ENCODE measurements around the gene JAKMIP1. TPM values are rescaled to one million over a fixed set of nuclear protein-coding genes. Genes with fewer than 3 reads are reported as not detected.

JAKMIP1 gene
- polyA plus RNA-seq, 3 donors, result 0.08 TPM; not detected in 2

- Histone ChIP-seq H2AFZ (ENCODE audit: insufficient read depth, low read depth, low read length, poor library complexity, severe bottlenecking) (no peak overlapping the region), H3K9ac (ENCODE audit: insufficient read depth, low read length, poor library complexity, severe bottlenecking) (no peak overlapping the region), H3K27ac (ENCODE audit: low read depth in 1 of 2, low read length in 2 of 2) (no peak overlapping the region), H3K27me3 (ENCODE audit: control insufficient read depth in 2 of 2, insufficient read depth in 2 of 2, low read length in 2 of 2) (no peaks in the 10 kb centered on the region), H3K4me3 (replicated peaks in 1 of 3; ENCODE audit: low read depth in 2 of 3, low read length in 3 of 3) (no peak overlapping the region), H4K20me1 (ENCODE audit: insufficient read depth, low read length) (no peaks in the 10 kb centered on the region), H3K36me3 (replicated peaks in 1 of 2; ENCODE audit: control insufficient read depth in 1 of 2, insufficient read depth in 2 of 2, low read length in 2 of 2) (no peaks in the 10 kb centered on the region), H3K79me2 (ENCODE audit: insufficient read depth, low read length) (no peaks in the 10 kb centered on the region), H3K4me2 (replicated peaks; ENCODE audit: extremely low read depth, low read length, poor library complexity, severe bottlenecking) (no peak overlapping the region), H3K4me1 (ENCODE audit: control insufficient read depth in 1 of 2, insufficient read depth in 2 of 2, low read length in 2 of 2) (no peaks in the 10 kb centered on the region), H3K9me3 (replicated peaks in 1 of 2; ENCODE audit: control insufficient read depth in 1 of 2, insufficient read depth in 1 of 2, low read length in 2 of 2) (peaks cover 0 to 6% of the 10 kb centered on the region in 2 donors)
- intact Hi-C loops (cut with micrococcal nuclease), result no loop called here
- Mint-ChIP-seq H3K9me3 (peaks cover 0 to under 1% (median 0%) of the 10 kb centered on the region in 7 donors), H3K4me1 (no peaks in the 10 kb centered on the region), H3K4me3 (no peak overlapping the region), H3K27me3 (ENCODE audit: low read depth in 3 of 3) (peaks cover 0 to 2% (median 1%) of the 10 kb centered on the region in 3 donors), H3K36me3 (no peaks in the 10 kb centered on the region), H3K27ac (no peak overlapping the region)
- TF ChIP-seq CTCF (IDR thresholded peaks at IDR 0.05), result no peak
- WGBS (ENCODE audit: insufficient coverage), result 97% methylated on average over 11 of the region's 13 CpGs
- no peak for DNase-seq
Observed at GRCh38 chr4:6123976-6124375, 76.4 kb downstream of the JAKMIP1 start.

- Histone ChIP-seq H3K4me3 (replicated peaks in 1 of 3; ENCODE audit: low read depth in 2 of 3, low read length in 3 of 3) (no peak overlapping the region), H3K79me2 (ENCODE audit: insufficient read depth, low read length) (no peaks in the 10 kb centered on the region), H2AFZ (ENCODE audit: insufficient read depth, low read depth, low read length, poor library complexity, severe bottlenecking) (no peak overlapping the region), H3K4me1 (ENCODE audit: control insufficient read depth in 1 of 2, insufficient read depth in 2 of 2, low read length in 2 of 2) (no peaks in the 10 kb centered on the region), H3K27me3 (ENCODE audit: control insufficient read depth in 2 of 2, insufficient read depth in 2 of 2, low read length in 2 of 2) (peaks cover 0 to 2% of the 10 kb centered on the region in 2 donors), H3K27ac (ENCODE audit: low read depth in 1 of 2, low read length in 2 of 2) (no peak overlapping the region), H3K4me2 (replicated peaks; ENCODE audit: extremely low read depth, low read length, poor library complexity, severe bottlenecking) (no peak overlapping the region), H4K20me1 (ENCODE audit: insufficient read depth, low read length) (no peaks in the 10 kb centered on the region), H3K36me3 (replicated peaks in 1 of 2; ENCODE audit: control insufficient read depth in 1 of 2, insufficient read depth in 2 of 2, low read length in 2 of 2) (no peaks in the 10 kb centered on the region), H3K9me3 (replicated peaks in 1 of 2; ENCODE audit: control insufficient read depth in 1 of 2, insufficient read depth in 1 of 2, low read length in 2 of 2) (peaks cover 0 to 6% of the 10 kb centered on the region in 2 donors), H3K9ac (ENCODE audit: insufficient read depth, low read length, poor library complexity, severe bottlenecking) (no peak overlapping the region)
- intact Hi-C loops (cut with micrococcal nuclease), result no loop called here
- WGBS (ENCODE audit: insufficient coverage), result no CpG with 5 or more reads among the region's 2 CpGs
- no peaks in the 10 kb centered on the region for H3K4me1 Mint-ChIP-seq
- no peaks in the 10 kb centered on the region for H3K36me3 Mint-ChIP-seq
- H3K4me3 Mint-ChIP-seq, result no peak overlapping the region
- no peak overlapping the region for H3K27ac Mint-ChIP-seq
- no peak for TF ChIP-seq CTCF (IDR thresholded peaks at IDR 0.05)
- DNase-seq, result no peak
- peaks cover 0 to 2% (median 0%) of the 10 kb centered on the region in 7 donors for H3K9me3 Mint-ChIP-seq
- H3K27me3 Mint-ChIP-seq (ENCODE audit: low read depth in 3 of 3), result peaks cover 0 to 2% (median 2%) of the 10 kb centered on the region in 3 donors
Observed at GRCh38 chr4:6123541-6123940, 76.8 kb downstream of the JAKMIP1 start.

All from CD14-positive monocyte (primary cell).